Right forelimb (tissue), 1 donor: ENCODE measurements around the gene PDCD4.
"Not testable (repeated sequence)": the region's sequence is repeated elsewhere in the genome, so short reads cannot be mapped to it uniquely, and the experiment has no call there.

Source experiments
- DNase-seq: peaks from one replicate; pipeline ENCODE4 v3.0.0-alpha.2; 2018

The PDCD4 gene

DNA sequence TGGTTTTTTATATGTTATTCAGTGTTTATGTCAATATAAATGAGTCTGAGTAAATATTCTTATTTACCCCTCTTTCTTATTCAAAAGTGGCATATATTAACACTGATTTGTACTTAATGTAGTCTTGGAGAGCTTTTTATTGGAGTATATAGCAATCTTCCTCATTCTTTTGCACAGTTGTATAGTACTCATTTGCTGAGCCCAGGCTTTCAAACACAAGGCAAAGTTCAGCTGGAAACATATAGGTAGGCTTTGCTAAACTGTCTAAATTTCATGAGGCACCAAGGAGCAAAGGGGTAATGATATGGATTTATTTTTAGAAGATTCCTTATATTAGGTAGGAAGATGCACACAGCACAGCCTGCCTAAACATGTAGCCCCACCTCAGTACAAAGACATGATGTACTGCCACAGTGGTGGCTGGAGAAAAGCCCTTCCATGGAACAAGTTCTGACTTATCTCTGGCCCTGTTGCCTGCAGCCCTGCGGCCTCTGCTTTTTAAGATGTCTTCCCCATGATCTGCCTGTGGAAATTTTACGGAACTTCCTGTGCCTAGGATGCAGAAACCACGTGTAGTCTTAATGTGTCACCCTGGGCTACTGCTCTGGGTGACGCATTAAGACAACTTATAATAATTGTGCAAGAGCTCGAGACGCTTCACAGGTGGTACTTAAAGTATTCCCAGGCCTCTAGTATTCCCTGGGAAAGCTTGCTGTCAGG lies 9.6 kb upstream of the PDCD4 start:
- DNase-seq, result no peak

GRCh38 chr10:110862961-110863360 lies 8.8 kb upstream of the PDCD4 start:
- no peak for DNase-seq

- no peak for DNase-seq
These were observed 8.4 kb upstream of the PDCD4 start for GRCh38 chr10:110863361-110863760.

DNA sequence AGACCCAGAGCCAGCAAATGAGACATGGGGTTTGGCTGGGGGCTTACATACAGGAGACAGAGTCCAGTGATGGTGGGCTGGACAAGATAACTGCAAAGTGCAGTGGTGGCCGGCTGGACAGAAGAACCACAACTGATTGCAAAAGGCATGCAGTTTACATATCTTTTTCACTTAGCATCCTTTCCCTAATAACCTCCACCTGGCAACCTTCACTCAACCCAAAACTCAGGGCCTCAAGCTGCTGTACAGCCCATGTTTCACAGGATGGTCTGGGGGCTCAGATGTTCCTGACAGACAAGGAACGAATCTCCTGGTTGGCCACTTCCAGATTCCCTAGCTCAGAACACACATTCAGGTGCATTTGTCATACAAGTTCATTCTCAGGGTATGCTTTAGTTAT lies 7.8 kb upstream of the PDCD4 start:
- DNase-seq, result no peak

DNA sequence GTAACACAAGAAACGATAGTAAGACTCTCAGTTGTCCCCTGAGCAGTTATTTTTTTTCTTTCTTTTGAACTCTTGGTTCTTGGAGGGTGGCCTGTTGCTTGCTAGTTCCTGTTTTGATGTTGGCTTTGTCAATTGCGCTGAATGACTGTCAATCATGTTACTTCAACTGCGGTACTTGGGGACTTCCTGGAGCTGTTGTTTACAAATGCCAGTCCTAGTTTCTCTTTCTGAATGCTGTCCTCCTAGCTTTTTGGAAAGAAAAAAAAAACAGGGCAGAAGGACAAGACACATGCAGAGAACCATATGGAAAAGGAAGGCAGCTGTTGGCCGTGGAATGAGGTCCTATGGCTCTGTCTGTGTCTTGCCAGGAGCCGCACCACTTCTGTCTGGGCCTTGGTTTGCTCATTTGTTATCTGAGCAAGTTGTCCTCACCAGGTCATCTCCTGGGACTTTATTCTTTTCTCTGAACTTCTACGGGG lies 7.0 kb upstream of the PDCD4 start:
- DNase-seq, result no peak

- peak; percentile 58 for DNase-seq
These were observed 6.4 kb upstream of the PDCD4 start for GRCh38 chr10:110865186-110865808.

DNA sequence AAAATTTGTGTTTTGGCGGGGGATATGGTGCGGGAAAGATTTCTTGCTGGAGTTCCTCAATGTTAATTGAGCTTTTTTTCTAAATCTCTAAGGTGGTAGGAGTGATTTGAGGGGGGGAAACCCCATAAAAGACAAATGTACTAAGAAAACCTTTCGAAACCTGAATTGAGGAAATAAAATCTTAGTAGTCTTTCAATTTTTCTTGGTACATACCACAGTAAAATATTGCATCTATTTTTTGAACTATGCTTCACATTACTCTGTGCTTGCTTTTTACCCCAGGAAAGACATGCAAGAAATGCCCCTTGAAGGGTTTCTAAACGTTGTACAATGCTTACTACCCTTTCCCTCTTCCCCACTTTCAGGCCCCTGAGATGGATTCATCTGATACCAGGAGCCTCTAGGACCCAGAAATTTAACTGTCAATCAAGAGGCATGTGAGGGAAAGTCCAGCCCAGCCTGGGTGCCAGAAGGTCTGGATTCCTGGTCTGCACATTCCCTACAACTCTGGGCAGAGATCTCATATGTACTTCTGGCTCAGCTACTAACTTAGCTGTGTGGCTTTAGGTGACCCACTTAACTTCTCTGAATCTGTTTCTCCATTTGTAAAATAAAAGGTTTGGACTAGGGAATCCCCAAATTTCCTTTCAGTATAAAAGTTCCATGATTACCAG lies 5.8 kb upstream of the PDCD4 start:
- no peak for DNase-seq

- not testable (repeated sequence) for DNase-seq
These were observed 4.5 kb upstream of the PDCD4 start for GRCh38 chr10:110867011-110867806.

DNA sequence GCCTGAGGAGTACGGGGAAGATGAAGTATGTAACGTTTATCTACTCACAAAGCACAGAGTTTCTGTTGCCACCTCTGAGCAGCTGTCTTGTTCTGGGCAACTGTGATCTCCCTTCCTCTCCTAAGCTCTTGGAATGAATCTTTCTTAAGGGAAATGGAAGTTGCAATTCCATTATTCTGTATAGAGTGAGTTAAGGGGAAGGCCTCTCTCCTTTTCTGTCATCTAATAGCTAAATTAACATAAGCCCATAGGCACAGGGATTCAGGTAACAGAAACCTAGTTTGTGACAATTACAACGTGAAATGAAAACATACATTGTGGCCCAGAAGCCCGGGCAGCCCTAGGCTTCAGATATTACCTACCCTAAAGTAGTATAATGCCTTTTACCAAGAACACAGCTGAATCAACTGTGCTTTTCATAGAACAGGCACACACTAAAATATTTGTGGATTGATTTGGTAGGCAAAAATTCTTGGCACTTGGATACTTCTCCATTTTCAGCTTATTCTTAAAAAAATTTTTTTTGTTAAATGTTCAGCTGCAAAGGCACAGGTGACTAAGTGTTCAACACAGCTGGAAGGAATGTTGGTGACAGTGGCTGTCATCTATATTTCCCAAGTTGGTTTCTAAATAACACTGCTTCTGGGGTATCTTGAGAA lies 3.8 kb upstream of the PDCD4 start:
- no peak for DNase-seq

GRCh38 chr10:110868981-110869380 lies 2.7 kb upstream of the PDCD4 start:
- no peak for DNase-seq

DNA sequence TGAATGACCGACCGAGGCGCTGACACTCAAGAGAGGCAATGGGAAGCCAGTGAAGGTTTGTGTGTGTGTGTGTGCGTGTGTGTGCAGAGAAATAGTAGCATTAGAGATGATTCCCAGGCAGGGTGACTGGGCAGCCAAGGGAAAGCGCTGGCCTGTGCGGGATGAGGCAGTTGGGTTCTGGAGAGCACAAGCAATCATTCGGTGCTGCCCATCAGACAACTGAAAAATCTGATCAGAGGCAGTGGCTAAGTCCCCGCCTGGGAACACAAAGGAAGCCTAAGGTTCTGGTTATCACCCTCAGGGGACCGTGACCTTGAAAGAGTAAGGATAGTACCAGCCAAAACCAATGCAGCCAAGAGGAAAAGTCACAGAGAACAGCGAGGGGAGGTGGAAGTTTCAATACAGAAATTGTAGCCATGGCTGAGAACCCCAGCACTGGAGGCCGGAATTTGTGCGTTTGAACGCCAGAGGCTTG lies 868 bp upstream of the PDCD4 start:
- DNase-seq, result no peak

GRCh38 chr10:110872145-110872983 lies 636 bp downstream of the PDCD4 start:
- DNase-seq, result peak; percentile 92

- no peak for DNase-seq
These were observed 1.5 kb downstream of the PDCD4 start for GRCh38 chr10:110872984-110873923.

GRCh38 chr10:110873951-110874350 lies 2.2 kb downstream of the PDCD4 start:
- no peak for DNase-seq

DNA sequence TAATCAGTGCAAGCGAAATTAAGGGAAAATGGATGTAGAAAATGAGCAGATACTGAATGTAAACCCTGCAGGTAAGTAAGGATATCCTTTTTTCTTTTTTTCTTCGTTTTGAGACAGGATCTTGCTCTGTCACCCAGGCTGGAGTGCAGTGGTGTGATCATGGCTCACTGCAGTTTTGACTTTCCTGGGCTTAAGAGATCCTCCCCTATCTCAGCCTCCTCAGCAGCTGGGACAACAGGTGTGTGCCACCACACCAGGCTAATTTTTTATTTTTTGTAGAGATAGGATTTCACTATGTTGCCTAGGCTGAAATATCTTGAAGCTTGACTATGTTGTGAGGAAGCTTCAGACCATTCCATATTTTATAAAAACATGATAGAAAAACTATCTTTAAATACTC lies 4.3 kb downstream of the PDCD4 start:
- DNase-seq, result no peak

DNA sequence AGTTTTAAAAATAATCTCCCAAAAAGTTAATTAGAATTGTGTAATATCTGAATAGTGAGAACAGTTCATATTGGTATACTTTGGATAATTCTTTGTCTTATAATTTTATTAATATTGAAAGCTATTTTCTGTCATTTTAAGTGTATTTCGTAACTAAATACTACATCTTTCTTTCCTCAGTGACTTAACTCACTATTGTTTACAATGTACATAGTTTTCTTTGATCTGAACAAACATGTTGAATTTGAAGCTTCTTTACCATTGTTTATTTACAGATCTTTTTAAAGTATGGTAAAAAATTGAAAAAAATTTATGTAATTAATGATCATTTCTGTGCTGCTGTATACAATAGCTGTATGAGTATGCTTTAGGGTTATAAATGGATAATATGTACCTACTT lies 5.1 kb downstream of the PDCD4 start:
- no peak for DNase-seq

GRCh38 chr10:110880012-110880411 lies 8.3 kb downstream of the PDCD4 start:
- no peak for DNase-seq

DNA sequence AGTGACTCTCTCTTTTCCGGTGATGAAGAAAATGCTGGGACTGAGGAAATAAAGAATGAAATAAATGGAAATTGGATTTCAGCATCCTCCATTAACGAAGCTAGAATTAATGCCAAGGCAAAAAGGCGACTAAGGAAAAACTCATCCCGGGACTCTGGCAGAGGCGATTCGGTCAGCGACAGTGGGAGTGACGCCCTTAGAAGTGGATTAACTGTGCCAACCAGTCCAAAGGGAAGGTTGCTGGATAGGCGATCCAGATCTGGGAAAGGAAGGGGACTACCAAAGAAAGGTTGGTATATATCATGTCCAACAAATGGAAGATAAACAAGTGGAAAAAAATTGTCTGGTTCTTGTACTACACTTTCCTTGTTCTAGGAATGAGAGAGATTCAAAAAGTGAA lies 9.5 kb downstream of the PDCD4 start:
- no peak for DNase-seq

DNA sequence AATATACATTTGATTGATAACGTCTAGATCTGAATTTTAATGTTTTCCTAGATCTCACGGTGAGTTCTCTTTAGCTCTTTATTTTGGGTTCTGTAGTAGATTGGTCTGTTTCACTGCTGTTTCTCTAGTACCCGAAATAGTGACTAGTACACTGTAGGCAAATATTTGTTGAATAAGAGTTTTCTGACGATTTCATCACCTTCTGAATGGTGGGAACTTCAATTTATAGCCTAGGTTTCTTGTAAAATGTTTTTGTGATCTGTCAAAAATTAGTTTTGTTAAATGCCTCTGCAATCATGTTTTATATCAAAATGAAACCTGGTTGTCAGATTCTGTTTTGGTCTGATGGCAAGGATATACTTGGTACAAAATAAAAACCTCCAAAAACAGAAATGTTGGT lies 10.2 kb downstream of the PDCD4 start:
- no peak for DNase-seq

- DNase-seq, result no peak
These were observed 12.2 kb downstream of the PDCD4 start for GRCh38 chr10:110883924-110884323.
